Psoas muscle (tissue), 8 donors: Measurements from ENCODE around the gene BCL2L12. TPM values are rescaled to one million over a fixed set of nuclear protein-coding genes. Genes with fewer than 3 reads are reported as not detected.
A peak's percentile ranks its signal among the peaks of the same experiment; 100 is the strongest.

Source experiments
- ATAC-seq, 4 donors: fragments of 200-7000 bp; cut with Tn5 transposase; one replicate each; pipeline ENCODE4 v1.9.1; 2020; ENCODE audit warnings: moderate library complexity in 3 of 4, mild to moderate bottlenecking in 2 of 4
- DNase-seq, 2 donors: peaks; one replicate each; pipeline ENCODE4 v3.0.0-alpha.2; 2020
- H3K27ac ChIP-seq: fragments of 200-600 bp; one replicate; pipeline ENCODE4 v1.8.0; 2022
- H3K27me3 ChIP-seq, 3 donors: fragments of 200-600 bp in 1 of 3; one replicate each; pipeline versions ENCODE4 v1.6.1 to v1.8.0; 2013 to 2022; ENCODE audit warnings: low read length in 2 of 3, mild to moderate bottlenecking in 2 of 3, moderate library complexity in 1 of 3; ENCODE audit not compliant: insufficient read depth in 3 of 3
- H3K36me3 ChIP-seq, 2 donors: fragments of 200-600 bp in 1 of 2; one replicate each; pipeline versions ENCODE4 v1.6.1 to v1.8.0; 2013 to 2022; ENCODE audit warnings: low read depth in 1 of 2, mild to moderate bottlenecking in 1 of 2, moderate library complexity in 1 of 2; ENCODE audit not compliant: insufficient read depth in 1 of 2
- H3K4me1 ChIP-seq: fragments of 200-600 bp; one replicate; pipeline ENCODE4 v1.8.0; 2022
- H3K4me3 ChIP-seq: fragments of 200-600 bp; one replicate; pipeline ENCODE4 v1.8.0; 2022; ENCODE audit warnings: mild to moderate bottlenecking
- H3K9me3 ChIP-seq: fragments of 200-600 bp; one replicate; pipeline ENCODE4 v1.8.0; 2022
- CTCF ChIP-seq: fragments of 200-600 bp; IDR thresholded peaks from one replicate; pipeline ENCODE4 v1.8.0; 2022; ENCODE audit warnings: antibody characterized with exemption
- WGBS, 3 donors: extraction: QIAGEN DNeasy Blood & Tissue Kit; methylation state at CpG; one replicate each; pipeline versions ENCODE4 v1.1.6 to v1.1.7; 2013; 5-methylcytosine and 5-hydroxymethylcytosine counted together
- intact Hi-C, 2 donors: fragments of 100-400 bp; cut with DNase I; formaldehyde crosslinking; loops; one replicate each; pipeline versions ENCODE4 v1.11.0 to v1.14.2; 2022
- polyA plus RNA-seq, 3 donors: library from polyadenylated mRNA; stranded (reverse); fragments of 200-250 nt; gene quantifications; one replicate each; pipeline ENCODE4 v1.2.3, GENCODE V29; 2013
- total RNA-seq, 4 donors: library from RNA; stranded (reverse); fragmentation: NEBNext Ultra II Directional in 2 of 4; extraction: Animal tissue kit (Norgen Biotek cat#: 25700) in 2 of 4; gene quantifications; one replicate each; pipeline versions ENCODE4 v1.2.1 to v1.2.4, GENCODE V29; 2021 to 2023
- donor health status: healthy with polysubstance abuse.
- donor health status: DM: no; HTN: no; CAD: no; lungs with moderate emphysema.
- donor health status: Bipolar disorder and iron deficiency.
- donor health status: healthy.
- donor health status: DM: yes; HTN: yes; CAD: no.
- donor health status: DM: no; HTN: no; CAD: no.
- donor health status: DM: no; HTN: no; CAD: no.
- donor health status: DM: yes; HTN: yes; CAD: no.

Gene BCL2L12
- total and polyA plus RNA-seq, 7 donors, result 13.0 to 42.7 (median 21.5) TPM

DNA sequence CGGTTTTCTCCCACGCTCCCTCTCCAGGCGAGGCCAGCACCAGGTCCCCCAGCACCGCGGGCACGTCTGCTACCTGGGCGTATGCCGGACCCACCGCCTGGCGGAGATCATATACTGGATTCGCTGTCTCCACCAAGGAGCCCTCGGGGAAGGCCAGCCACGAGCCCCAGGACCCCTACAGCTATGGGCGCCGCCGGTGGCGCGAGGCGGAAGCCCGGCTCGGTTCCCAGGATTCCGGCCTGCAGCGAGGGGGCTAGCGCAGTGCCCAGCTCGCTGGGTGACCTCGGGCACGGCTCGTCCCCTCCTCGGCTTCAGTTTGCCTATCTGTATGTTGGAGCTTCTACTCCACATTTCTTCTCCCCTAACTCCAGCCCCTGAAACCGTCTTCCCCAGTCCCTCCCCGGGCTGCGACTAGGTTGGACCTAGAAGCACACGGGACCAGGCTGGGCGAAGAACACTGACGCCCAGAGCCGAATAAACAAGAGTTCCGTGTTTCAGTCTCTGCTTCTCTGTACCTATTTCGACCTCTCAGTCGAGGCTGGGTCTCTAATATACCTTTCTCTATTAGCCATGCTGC, 24.4 kb downstream of the BCL2L12 start:
- intact Hi-C loops, result no loop called here
- Histone ChIP-seq H3K4me1 (peaks cover 13% of the 10 kb centered on the region), H3K4me3 (peak overlapping the region; percentile 63), H3K27ac (no peak overlapping the region), H3K36me3 (peaks cover 0 to 28% of the 10 kb centered on the region in 2 donors), H3K27me3 (peaks cover 0 to 13% (median 0%) of the 10 kb centered on the region in 3 donors), H3K9me3 (no peaks in the 10 kb centered on the region)
- TF ChIP-seq CTCF, result peak; percentile 11
- ATAC-seq (peak; percentile 11 to 30 (median 22)), DNase-seq (no peak)
- WGBS, 3 donors, result 6 to 7% (median 7%) methylated on average over 34 to 39 of the region's 39 CpGs

GRCh38 chr19:49690656-49691242, 25.0 kb downstream of the BCL2L12 start, which contains the start of gene CPT1C:
TSS of gene CPT1C (plus strand) at chr19:49691116. CDS start at chr19:49692253, 1,137 bp downstream.
- 1 to 2% (median 1%) methylated on average over 36 to 38 of the region's 38 CpGs for WGBS, 3 donors
- peaks cover 0 to 22% of the 10 kb centered on the region in 2 donors for H3K36me3 ChIP-seq
- H3K9me3 ChIP-seq, result no peaks in the 10 kb centered on the region
- H3K4me1 ChIP-seq, result peaks cover 13% of the 10 kb centered on the region
- intact Hi-C loops, result no loop called here
- H3K27me3 ChIP-seq, result peaks cover 0 to 13% (median 0%) of the 10 kb centered on the region in 3 donors
- H3K27ac ChIP-seq, result no peak within 1 kb of the TSS
- DNase-seq (peak; percentile 78 to 79), ATAC-seq (peak; percentile 48 to 63 (median 54))
- TF ChIP-seq CTCF, result no peak
- peak within 1 kb of the TSS; percentile 63 for H3K4me3 ChIP-seq

GRCh38 chr19:49691243-49692146, 25.8 kb downstream of the BCL2L12 start:
- Histone ChIP-seq H3K9me3 (no peaks in the 10 kb centered on the region), H3K27ac (no peak overlapping the region), H3K27me3 (peaks cover 0 to 13% (median 0%) of the 10 kb centered on the region in 3 donors), H3K4me3 (peak overlapping the region; percentile 63), H3K36me3 (peaks cover 0 to 15% of the 10 kb centered on the region in 2 donors), H3K4me1 (peaks cover 13% of the 10 kb centered on the region)
- WGBS, 3 donors, result 15 to 18% (median 18%) methylated on average over 39 of the region's 39 CpGs
- intact Hi-C loops, result no loop called here
- DNase-seq (peak; percentile 68 to 72), ATAC-seq (peak in 2 of 4 donors; percentile 21 to 22)
- no peak for TF ChIP-seq CTCF

- 68 to 77% (median 76%) methylated on average over 16 of the region's 16 CpGs for WGBS, 3 donors
- intact Hi-C loops, result no loop called here
- Histone ChIP-seq H3K27ac (no peak overlapping the region), H3K27me3 (peaks cover 0 to 13% (median 0%) of the 10 kb centered on the region in 3 donors), H3K9me3 (no peaks in the 10 kb centered on the region), H3K4me3 (no peak overlapping the region), H3K36me3 (peaks cover 0 to 9% of the 10 kb centered on the region in 2 donors), H3K4me1 (peaks cover 13% of the 10 kb centered on the region)
- no peak for ATAC-seq
- TF ChIP-seq CTCF, result no peak
- no peak for DNase-seq
Measured at GRCh38 chr19:49692147-49692506, 26.4 kb downstream of the BCL2L12 start.
